ENCODE results near the gene PREX1.

PREX1 gene

DNA sequence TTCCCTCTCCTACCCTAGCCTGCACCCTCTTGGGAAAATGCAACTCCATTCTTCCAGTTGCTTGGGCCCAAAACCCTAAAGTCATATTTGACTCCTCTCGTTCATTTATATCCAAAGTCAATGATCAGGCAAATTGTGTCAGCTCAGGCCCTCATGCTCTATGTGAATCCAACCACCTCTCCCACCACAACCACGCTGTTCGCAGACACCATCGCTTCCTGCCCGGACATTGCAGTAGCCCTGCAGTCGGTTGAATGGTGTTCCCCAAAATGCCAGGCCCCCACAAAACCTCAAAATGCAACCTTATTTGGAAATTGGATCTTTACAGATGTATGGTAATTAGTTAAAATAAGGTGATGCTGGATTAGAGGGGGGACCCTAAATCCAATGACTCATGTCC is 98.3 kb downstream of the PREX1 start:
- no peak for DNase-seq

DNA sequence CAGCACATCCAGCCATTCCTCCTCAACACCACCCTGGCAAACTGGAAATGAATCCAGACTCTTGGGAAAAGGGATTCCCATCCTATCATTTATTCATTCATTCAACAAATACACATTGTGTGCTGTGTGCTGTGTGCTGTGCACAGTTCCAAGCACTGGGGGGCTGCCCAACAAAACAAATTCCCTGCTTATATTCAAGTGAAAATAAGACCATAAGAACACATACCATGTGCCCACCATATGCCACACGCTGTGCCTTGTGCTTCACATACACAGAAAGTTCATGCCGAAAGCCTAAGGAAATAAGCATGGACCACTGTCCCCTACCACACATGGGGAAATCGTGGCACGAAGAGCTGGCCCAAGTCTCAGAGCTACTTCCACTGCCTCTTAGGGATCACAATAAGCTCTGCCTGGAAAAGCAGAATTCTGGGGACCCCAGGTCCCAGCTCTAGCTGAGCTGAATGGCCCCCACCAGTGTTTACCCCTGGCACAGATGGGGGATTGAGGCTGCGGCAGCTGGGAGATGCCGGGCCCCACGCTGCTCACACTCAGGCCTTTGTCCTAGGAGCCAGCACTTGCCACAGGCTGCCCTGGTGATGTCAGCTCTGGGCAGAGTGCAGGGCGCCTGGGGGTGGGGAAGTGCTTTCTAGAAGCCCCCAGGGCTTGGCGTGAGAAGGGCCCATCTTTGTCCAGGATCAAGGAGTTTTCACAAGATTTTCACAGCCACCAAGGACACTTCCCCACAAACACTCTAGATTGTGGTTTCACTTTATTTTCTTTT is 99.6 kb downstream of the PREX1 start:
- DNase-seq: no peak

DNA sequence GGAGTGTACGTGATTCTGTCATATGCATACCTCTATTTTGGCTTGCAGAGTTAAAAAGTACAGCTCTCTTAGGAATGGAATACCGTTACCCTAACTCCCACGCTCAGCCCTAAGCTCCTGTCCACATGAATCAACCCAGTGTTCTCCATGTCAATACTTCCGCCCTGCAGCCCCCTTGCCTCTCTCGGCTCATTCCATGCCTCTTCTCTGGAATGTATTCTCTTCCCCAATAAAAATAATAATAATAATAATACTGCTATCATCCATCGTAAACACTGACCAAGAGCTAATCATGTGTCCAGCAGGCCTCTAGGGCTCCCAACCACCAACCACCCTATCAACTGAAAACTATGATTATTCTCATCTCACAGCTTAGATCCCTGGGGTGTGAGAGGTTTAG is 100.6 kb downstream of the PREX1 start:
- DNase-seq: no peak

DNA sequence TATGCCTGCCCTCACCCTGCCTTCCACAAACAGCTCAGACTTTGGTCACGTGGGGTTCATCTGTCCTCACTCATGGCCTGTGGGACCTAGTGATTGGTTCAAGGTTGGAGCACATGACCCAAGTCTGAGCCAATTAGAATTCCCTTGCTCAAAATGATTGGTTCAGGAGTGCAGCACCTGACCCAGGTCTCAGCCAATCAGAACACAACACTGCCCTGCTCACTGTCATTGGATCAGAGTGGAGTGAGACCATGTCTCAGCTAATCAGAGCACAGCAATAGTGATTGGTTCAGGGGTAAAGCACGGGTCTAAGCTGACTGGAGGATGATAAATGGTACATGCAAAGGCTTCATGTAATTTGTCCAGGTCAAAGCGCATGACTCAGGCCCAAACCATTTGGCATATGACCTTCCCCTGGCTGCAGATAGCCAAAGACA is 102.2 kb downstream of the PREX1 start:
- DNase-seq: no peak

DNA sequence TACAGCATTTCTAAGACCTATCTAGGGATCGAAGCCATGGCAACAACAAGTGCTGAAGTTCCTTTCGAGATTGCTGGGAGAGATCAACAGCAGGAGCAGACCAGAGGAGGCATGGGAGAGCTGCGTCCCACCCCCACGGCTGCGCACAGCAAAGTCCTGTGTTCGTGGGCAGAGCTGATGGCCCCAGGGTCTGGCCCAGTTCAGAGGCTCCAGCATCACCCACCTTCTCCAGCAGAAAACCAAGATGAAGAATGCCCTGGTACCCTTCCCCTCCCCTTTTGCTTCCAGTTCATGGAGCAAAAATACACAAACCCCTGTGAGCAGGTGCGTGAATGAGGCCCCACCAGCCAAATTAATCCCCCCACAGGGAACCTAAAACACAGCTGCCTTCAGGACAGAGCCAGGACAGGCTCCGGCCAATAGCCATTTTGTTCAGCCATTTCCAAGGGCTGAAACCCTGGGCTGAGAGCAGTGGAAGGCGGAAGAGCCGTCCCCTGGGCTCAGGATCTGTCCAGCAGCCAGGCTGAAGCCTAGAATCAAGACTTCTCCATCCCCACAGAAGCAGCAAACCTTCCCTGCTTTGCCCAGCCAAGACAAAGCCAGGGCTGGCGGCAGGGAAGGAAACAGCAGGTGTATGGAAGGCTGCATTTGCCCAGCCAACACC is 102.8 kb downstream of the PREX1 start:
- no peak for DNase-seq

DNA sequence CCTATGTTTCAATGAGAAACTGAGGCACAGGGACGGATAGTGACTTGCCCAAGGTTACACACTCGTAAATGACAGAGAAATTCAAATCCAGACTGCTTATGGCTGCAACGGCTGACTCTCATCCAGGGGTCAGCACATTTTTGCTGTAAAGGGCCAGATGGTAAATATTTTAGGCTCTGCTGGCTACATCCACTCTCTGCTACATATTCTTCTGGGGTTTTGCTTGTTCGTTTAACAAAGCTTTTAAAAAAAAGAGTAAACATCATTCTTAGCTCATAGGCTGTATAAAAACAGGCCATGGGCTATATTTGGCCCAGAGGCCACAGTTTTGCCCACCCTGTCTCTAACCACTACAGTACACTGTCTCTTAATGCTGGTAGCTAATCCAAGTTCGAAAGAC is 103.4 kb downstream of the PREX1 start:
- DNase-seq: no peak

DNA sequence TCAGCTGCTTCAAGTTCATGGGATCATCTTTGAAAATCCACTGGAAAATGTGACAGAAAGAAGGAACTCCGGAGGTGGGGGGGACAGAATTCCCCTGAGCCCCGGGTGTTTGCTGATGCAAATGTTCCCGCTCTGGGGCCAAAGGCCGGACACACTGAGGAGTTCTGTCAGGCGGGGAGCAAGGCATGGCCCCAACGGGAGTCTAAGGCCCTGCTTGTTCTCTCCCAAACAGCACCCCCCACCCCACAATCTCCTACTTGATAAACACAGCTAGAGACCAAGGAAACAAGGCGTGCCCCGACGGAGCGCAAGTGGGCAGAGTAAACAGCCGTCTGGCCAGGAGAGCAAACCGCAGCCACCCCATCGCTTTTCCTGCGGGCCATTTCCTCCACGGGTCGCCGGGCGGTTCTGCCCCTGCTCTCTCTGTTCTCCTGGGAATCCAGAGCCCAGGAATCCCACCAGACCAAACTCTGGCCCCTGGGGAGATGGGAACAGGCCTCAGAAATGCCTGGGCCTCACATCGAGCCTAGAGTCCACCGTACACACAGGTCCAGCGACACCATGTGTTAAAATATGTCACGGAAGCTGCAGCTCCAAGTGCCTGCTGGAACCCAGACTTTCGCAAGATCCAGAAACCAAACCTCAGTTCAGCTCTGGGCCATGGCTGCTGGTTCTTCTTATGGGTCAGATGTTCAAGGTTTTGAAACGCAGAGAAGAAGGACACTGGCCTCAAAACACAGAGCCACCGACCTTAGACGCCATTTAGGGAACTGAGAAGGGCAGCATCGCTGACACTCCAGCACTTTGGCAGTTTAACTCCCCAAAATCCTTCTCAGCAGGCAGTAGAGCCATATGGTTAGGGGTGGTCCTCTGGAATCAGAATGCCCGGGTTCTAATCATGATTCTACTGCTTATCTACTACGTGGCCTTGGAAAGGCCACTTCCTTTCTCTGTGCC is 104.2 kb downstream of the PREX1 start:
- DNase-seq: no peak

DNA sequence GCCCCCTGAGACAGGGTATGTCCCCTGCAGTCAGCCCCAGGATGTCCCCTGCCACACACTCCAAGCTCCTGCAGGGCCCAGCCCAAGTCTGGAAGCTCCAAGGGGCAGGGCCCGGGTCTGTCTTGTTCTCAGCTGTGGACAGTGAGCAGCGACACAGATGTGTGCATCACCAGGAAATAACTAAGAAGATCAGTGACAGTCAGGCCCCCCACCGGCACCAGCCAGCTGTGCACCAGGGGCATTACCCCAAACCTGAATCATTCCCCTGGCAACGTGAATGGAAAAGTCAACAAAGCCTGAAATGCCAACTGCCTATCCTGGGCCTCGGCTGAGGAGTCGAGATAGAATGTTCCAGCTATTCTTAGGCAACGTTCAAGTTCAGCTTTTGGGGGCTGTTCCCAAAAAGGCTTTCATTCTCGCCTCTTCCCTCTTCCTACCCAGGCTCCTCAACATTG is 105.0 kb downstream of the PREX1 start:
- DNase-seq: no peak

DNA sequence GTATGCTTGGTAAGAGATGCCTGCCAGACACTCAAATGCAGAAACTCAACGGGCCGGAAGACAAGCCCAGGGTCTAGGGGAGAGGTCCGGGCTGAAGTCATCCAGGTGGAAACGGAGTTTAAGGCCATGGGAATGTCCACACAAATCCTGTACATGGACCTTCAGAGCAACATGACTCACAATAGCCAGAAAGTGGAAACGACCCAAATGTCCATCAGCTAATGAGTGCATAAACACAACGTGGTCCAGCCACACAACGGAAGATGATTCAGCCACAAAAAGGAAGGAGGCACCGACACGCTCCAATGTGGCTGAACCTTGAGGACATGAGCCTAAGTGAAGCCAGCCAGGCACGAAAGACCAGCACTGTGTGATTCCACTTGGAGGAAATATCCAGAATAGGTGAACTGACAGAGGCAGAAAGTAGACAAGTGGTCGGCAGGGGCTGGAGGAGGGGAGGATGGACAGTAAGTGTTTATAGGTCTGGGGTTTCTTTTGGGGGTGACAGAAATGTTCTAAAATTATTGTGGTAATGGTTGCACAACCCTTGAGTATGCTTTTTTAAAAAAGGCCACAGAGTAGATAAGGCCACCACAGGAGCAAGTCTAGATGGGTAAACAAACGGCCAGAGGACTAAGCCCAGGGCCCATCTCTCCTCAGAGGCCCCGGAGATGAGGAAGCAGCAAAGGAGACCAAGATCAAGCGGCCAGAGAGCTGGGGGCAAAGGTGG is 105.6 kb downstream of the PREX1 start:
- DNase-seq: no peak

DNA sequence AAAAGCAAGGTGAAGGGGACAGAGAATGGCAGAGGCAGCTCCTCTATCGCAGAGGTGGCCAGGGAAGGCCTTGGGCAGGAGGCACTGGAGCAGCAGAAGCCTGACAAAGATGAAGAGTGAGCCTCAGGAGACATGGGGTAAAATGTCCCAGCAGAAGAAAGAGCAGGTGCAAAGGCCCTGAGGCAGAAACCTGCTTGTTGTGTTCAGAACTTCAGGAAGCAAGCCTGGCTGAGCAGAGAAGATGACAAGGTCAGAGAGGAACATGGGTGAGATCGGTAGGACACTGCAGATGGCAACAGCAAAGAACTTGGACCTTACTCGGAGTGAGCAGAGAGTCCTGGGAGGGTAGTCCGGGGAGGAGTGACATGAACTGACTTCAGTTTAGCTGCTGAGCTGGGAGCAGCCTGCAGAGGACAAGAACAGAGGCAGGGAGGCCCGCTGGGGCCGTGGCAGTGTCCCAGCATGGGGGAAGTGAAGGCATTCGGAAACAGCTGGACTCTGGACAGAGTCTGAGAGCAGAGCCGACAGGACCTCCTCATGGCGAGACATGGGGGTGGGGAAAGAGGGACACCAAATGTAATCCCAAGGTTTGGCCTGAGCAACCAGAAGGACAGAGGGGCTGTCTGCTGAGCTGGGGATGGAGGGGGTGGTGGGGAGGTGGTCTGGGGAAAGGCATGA is 106.3 kb downstream of the PREX1 start:
- no peak for DNase-seq

DNA sequence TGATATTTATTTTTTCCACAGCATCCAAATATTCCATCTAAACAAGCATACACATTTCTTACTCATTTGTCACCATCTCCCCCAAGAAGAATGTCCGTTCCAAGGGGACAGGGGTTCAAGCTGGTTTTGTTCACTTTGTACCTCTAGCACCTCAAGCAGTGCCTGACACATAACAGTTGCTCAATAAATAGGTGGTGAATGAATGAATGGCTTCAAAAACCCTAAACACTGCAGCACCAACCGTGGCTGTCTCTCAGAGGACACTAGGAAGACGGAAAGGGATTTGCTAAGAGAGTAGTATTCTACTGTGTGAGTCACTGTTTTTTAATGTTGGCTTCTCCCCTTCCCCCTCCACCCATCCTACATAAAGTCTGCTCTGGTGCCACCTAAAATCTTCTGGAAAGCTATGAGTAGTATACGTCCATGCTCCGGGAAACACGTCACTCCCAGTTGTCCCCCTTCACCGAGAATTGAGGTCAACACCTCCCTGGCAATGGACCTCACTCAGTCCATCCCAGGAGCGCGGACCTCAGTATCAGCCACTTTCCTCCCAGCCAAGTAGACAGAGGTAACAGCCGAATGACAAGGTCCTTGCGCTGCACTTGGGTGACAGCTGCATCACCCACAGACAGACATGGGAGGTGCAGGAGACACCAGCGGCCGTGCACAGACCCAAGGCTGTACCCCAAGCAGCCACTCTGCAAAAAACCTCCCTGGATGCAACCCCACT is 107.4 kb downstream of the PREX1 start:
- no peak for DNase-seq

DNA sequence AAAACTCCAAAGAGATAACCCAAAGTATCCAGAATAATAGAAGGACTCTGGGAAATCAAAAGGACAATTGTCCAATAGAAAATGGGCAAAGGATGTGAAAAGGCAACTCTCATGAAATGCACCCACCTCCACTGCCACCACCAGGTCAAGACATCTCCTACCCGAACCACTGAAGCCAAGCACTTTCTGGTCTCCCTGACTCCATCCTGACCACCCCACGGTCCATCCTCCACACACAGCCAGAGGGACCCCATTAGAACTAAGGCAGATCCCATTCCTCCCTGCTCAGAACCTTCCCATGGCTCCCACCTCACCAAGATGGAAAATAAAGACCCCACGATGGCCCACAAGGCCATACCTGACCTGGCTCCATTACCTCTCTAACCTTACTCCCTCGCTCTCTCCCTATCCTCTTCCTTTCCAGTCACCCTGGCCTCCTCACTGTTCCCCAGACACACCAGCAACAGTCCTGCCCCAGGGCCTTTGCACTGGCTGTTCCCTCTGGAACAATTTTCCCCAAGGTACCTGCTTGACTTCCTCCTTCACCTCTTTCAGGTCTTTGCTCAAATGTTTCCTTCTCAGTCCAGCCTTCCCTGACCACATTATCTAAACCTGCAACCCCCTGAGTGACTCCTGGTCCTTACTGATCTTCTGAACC is 108.1 kb downstream of the PREX1 start:
- DNase-seq: no peak

DNA sequence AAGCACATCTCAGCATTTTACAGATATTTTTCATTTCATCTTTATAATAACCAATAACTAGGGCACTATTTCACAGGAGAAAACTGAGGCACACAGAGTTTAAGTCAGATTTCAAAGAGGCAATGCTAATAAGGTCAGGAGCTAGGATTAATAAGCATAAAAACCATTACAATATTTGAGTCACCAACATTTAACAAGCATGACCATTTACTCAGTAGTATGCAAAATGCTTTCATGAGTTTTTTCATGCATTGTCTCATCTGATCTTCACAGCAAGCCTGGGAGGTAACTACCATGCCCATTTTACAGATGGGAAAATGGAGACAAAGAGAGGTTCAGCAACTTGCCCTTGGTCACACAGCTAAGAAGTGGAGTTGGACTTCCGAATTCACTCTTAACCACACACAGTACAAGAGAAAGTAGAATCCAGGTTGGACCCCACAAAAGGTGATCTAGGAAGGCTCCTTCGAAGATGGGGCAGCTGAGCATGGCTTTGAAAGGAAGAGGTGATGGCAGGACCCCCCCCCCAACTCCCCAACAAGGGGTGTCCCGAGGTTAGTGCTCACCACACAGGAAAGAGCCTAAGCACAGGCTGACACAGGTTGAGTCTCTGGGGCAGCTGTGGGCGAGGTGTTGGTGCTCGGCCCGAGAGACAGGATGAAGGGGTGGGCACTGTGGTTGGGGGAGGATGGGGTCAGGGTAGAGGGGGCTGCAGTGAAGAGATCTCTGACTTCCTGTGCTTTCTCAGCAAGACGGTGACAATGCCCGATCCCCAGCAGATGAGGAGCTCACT is 108.8 kb downstream of the PREX1 start:
- no peak for DNase-seq

DNA sequence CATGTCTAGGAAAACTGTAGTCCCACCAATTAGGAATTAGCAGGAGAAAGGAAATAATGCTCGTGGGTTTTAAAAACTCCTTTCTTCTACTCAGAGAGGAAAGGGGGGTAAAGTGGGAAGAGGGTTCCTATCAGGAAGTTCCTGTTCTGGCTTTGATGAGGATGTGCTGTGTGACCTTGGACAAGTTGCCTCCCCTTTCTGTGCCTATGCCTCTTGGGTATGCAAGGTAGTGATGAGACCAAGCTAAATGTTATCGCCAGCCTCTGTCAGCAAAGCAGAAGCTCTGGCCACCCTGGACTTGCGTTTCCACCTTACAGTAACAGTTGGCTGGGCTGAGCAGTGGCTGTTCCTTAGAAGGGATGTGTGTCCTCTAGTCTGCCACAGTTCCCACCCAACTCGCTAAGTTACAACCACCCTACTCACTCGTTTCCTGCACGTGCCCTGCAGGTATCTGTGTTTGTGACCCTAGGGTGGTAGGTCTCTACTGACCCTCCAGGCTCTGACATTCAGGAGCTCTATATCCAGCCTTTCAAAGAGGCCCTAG is 110.0 kb downstream of the PREX1 start:
- DNase-seq: no peak

DNA sequence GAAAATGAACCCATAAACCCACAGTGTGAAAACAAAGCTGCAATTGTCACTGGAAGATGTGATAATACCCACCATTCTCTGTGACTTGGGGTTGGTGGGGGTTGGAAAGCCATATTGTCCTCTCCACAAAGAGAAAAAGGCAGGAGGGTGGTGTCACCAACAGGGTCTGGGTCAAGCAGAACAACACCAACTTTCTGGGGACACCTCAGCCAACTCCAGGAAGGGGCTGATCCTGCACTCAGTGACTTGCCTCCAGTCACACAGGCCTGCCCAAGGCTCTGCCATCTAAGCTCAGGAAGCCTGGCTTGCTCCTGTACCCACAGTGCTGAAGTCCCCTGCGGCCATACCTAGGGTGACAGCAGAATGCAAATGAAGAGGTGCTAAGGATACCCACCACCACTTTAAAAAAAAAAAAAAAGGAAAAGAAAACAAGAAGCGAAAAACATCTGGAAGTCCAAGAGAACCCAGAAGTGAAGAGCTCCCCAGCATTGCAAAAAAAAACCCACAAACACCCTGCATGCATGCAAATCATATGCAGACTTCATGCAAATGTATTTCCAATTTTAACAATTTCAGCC is 110.6 kb downstream of the PREX1 start:
- no peak for DNase-seq

DNA sequence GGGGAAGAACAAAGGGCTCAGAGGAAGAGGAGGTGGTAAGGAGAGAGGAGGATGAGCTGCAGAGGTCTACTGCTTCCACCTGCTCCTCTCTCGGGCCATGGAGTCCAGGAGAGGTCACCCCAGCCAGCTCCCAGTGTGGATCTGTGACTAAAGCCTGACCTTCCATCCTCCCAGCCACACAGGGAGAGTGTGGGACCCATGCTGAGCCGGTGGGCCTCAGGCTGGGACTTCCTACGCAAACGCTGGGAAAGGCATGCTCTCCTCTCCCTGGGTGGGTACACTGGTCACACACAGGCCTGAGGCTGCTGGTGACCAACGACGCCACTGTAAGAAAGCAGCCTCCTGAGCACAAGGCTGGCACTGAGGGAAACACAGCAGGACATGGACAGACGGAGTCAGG is 111.3 kb downstream of the PREX1 start:
- DNase-seq: no peak

DNA sequence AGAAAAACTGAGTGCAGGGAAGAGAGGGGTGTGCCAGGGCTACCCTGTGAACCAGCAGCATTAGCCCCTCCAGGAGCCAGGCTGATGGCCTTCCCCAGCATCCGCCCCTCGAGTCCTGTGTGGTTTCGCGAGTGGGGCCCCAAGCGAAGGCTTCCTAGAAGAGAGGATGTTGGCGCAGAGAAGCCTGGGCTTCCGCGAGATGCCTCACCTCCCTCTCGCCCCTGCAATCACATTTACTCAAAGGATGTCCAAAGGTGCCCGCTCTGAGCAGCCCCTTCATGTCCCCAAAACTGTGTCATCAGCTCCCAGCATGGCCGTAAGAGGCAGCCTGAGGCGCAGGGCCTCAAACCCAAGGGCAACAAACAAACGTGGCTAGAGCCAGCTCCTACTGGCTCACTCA is 111.7 kb downstream of the PREX1 start:
- no peak for DNase-seq

DNA sequence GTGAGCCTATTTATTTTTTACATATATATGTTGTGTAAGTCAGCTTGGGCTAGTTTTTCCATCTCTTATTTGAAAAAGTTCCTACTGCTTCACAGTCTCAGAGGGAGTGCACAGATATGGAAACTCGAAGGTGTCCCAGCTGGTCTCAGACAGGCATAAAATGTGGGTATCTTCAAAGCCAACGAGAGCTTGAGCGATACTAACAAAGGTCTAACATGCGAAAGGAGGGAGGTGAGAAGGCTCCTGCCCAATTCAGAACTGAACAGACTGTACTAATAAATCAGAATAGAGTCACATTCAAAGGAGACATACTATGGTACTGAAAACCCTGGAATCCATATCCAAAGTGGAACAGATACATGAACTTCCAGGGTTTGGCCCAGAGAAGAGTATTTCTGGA is 113.0 kb downstream of the PREX1 start:
- DNase-seq: no peak

Measured in DMS79 (cell line).